ENCODE measurements around the gene BFSP1.

Gene BFSP1

DNA sequence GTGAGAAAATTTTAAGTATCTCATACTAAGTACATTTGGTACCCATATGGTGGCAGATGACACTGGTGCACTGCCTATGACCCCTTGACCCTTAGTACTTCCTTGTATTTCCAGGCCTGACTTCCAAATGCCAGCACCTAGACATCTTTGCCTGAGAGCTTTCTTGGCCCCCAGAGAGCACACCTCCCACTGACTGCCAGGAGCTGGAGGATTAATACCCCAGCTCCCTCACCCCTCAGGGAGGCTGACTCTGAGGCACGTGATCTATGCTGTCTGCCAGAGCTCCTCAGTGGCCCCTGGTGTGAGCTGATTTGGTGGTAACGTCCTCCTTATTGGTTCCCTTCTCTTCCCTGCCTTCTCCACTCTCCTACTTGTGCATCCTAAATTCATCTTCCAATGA lies 38.0 kb downstream of the BFSP1 start:
- DNase-seq: no peak

DNA sequence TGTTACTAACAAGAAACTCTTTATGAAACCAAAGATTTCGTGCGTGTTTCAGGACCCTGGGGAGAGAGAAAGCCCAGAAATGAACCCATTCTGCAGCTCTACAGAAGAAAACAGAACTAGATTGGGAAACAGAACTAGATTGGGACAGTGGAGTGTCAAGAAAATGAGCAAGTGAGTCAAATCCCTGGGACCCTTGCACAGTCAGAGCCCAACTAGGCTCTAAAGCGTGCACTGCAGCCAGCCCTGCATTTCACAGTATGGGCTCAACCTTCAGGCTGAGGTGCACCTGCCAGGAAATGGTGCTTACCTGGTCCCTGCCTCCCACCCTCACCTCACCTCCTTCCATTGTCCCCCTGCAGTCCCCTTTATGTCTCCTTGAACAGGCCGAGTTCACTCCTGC lies 39.7 kb downstream of the BFSP1 start:
- DNase-seq: no peak

DNA sequence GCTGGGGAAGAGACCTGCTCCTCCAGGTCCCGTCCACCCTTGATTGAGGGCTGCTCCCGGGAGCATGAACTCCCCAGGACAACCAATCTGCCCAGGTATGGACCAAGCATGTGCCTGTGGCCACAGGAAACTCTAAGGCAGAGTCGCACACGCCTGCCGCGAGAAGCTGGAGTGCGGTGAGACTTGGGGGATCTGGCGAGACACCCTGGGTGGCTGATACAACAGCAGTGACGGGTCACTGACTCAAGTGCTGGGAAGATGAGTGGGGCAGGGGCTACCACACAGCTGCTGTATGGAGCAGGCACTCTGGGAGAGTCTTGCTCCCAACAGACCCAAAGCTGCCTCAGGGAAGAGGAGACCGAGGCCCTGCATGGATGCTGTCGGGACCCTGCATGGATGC lies 40.1 kb downstream of the BFSP1 start:
- no peak for DNase-seq

DNA sequence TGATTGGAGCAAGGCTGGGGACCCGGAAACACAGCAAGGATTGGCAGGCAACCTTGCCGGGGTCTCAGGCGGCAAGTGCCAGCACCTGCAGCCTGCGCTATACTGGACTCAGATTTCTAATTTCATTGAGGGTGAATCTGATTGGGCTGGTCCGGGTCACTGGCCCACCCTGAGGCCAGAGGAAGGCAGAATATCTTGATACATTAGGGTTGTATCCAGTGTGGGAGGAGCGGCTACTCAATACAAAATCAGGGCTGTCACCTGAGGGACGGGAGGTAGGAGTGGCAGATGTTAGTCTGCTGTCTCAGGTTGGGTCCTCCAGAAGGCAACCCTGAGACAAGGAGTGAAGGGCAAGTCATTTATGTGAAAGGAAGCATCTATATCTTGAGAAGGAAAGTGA lies 40.7 kb downstream of the BFSP1 start:
- DNase-seq: no peak

- no peak for DNase-seq
Measured at GRCh38 chr20:17488916-17489600, 42.1 kb downstream of the BFSP1 start.

GRCh38 chr20:17485017-17485416 lies 46.2 kb downstream of the BFSP1 start:
- no peak for DNase-seq

DNA sequence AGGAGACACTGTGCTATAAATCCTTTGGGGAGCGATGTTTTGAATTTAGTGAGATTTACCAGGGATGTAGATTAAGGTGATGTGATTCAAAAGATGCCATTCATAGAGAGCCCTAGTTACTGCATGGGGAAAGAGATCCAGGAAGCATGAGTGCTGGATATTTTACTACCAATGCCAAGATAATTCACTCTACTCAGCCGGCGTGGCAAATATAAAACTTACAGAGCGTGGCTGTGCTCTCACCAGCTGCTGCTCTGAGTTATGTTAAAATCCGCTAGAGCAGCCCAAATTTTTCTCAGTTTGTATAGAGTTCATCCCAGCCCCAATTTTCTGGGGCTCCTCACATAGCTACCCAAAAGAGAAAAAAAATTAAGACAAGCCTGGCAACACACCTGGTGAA lies 48.6 kb downstream of the BFSP1 start:
- DNase-seq: no peak

GRCh38 chr20:17481661-17482060 lies 49.5 kb downstream of the BFSP1 start:
- no peak for DNase-seq

GRCh38 chr20:17480696-17481095 lies 50.5 kb downstream of the BFSP1 start:
- DNase-seq: no peak

DNA sequence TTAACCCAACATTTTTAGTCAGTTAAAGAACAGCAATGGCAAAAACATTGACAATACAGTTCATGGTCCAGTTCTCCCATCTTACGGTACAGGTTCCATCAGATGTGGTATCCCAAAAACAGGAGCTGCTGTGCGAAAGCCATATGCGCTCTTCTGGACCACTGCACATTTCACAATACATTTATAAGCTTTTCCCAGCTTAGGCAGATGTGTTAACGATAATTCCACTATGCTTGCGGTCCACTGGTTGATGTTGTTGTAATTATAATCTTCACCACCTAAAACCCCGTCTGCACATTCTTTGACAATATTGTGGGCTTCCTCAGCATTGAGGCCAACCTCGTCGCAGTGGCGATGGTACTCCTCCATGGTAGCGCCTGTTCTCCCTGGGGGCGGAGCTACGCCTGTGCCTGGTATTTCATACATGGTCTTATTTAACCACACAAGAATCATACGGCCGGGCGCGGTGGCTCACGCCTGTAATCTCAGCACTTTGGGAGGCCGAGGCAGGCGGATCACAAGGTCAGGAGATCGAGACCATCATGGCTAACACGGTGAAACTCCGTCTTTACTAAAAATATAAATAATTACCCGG lies 52.0 kb downstream of the BFSP1 start:
- DNase-seq: no peak

DNA sequence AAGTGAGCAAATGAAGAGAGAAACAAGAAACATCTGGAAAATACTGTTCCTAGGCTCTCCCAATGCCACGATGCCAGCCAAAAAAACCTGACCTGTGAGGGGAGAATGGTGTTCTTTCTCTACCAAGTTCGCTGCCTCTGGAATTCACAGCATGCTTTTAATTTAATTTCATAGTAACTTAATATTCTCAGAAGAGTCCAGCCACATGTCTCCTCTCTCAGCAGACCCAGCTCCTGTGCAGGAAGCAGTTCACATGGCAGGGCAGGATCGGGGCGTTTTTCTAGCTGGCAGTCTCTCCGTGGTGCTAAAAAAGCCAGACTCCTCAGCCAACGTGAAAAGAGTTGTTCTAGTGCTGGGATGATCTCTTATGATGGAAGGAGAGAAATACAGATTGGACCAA lies 57.5 kb downstream of the BFSP1 start:
- DNase-seq: no peak

DNA sequence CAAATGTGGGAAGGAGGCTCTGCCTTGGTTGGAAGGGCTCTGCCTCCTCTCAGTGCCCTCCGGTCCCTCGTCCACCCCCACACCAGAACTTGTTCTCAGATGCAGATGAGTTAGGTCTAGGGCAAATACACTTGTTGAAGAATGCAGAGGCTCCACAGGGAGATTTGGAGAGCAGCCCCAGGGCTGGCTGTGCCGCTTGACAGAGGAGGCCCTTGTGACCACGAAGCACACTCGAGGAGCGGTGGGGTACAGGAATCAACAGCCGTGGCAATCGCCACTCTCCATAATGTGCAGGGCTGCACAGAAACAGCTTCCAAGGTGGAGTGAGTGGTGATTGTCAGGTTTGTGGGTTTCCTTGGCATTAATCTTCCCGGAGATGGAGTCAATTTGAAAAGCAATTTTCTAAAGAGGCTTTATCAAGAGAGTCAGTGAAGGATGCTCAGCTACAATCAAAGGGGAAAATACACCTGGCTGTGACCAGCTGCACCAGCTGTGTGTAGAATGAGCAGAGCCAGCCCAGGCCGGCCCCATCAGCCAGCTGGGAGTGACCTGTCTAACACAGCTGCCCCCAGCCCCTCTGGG lies 59.5 kb downstream of the BFSP1 start:
- peak; percentile 64 for DNase-seq

DNA sequence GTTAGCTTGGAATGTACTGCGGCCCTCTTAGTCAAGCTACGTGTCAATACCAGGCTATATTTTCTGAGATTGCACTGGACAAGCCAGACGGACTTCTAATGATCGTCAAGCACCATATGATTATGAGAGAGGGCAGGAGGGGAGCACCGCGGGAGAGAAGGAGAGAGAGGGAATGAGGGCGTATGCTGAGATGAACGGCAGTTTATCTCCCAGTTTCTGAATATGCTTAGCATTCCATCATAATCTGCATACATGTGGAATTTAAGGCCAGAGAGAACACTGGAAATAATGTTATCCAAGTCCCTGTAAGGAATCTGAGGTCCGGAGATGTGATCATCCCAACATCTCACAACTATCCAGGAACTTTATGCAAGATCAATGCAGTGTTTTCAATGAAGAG lies 60.2 kb downstream of the BFSP1 start:
- no peak for DNase-seq

GRCh38 chr20:17470521-17470920 lies 60.7 kb downstream of the BFSP1 start:
- DNase-seq: no peak

DNA sequence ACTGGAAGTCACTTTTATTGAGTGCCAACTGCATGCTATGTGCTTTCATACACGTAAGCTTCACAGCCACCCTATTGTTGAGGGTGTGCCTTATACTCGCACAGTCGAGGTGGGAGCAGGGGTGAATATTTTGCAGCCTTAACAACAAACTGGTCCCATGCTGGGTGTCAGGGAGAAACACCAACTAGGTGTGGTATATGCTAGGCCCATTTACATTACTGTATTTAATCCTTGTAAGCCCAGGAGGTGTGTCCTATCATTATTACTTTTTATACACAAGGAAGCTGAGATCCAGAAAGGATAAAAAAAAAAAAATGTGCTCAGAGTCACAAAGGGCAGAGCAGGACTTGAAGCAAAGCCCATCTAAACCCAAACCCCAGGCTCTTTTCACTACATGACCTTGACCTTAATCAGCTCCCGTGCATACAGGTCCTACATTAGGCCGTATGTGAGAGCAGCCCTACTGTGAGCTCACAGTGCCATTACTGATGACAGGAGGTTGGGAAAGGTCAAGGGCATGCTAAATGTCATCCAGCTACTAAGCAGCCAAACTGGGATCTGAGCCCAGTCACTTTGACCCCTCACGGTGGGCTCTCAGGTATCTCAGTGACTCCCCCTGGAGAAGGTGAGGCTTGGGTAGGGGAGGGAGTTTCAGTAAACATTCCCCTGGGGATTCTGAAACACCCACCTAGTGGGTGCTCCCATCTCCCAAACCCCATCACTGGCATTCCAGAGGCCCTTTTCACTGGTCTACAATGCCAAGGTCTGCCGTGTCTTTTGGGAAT lies 61.7 kb downstream of the BFSP1 start:
- no peak for DNase-seq

DNA sequence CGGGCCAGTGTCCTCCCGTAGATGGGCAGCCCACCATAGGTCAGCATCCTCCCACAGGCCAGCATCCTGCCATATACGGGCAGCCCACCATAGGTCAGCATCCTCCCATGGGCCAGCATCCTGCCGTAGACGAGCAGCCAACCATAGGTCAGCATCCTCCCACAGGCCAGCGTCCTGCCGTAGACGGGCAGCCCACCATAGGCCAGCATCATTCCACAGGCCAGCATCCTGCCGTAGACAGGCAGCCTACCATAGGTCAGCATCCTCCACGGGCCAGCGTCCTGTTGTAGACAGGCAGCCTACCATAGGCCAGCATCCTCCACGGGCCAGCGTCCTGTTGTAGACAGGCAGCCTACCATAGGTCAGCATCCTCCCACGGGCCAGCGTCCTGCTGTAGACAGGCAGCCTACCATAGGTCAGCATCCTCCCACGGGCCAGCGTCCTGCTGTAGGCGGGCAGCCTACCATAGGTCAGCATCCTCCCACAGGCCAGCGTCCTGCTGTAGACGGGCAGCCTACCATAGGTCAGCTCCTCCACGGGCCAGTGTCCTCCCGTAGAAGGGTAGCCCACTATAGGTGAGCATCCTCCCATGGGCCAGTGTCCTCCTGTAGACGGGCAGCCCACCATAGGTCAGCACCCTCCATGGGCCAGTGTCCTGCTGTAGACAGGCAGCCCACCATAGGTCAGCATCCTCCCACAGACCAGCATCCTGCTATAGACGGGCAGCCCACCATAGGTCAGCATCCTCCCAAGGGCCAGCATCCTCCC lies 62.9 kb downstream of the BFSP1 start:
- DNase-seq: no peak

DNA sequence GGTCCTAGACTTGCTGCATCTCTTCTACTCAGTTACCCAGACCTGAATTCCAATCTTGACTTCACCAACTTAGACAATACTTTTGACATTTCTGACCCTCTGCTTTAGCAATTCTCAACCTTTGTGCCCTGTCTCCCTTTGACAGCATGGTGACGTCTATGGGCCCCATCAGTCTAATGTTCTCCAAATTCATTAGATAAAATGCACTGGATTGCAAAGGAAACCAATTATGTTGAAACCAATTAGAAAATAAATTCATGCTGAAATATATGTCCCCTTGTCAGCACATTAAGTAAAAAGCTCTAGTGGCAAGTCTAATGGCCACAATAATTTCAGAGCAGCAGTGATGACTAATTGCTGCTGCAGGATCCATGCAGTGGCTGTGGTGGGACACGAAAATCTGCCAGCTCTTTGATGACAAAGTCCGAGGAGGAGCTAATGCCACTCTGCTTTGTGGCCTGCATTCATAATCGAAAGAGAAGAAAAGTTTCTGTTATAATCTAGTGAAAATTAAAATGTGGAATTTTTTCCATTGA lies 64.0 kb downstream of the BFSP1 start:
- DNase-seq: no peak

DNA sequence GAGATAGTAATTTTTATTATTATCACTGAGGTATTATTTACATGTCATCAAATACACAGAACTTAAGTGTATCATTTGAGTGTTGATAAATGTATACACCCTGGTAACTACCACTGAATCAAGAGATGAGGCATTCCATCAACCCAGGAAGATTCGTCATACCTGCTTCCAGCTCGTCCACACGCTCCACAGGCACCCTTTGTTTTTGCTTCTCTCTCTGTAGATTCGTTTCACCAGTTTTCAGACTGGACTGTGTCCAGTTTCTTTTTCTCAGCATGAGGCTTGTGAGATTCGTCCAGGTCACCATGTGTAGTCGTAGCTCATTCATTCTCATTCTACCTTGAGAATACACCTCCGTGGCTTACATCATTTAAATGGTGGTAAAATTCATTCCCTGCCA lies 64.5 kb downstream of the BFSP1 start:
- DNase-seq: no peak

GRCh38 chr20:17465236-17465635 lies 65.9 kb downstream of the BFSP1 start:
- no peak for DNase-seq

GRCh38 chr20:17463711-17464110 lies 67.5 kb downstream of the BFSP1 start:
- no peak for DNase-seq

DNA sequence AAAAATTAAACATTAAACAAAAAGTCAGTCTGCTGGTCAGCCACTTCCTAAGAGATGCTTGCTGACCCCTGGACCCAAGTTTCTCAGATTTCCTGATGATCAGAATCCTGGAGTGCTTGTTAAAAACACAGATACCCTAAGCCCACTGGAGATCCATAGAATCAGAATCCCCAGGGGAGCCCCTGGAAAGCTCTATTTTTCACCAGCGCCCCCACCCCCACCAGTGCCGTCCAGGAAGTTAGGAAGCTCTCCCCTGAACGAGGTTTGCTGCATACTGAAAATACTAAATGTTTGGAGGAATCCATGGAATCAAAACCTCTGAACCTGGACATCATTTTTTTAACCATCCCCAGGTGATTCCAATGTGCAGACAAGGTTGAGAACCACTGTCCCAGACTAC lies 69.2 kb downstream of the BFSP1 start:
- DNase-seq: no peak

DNA sequence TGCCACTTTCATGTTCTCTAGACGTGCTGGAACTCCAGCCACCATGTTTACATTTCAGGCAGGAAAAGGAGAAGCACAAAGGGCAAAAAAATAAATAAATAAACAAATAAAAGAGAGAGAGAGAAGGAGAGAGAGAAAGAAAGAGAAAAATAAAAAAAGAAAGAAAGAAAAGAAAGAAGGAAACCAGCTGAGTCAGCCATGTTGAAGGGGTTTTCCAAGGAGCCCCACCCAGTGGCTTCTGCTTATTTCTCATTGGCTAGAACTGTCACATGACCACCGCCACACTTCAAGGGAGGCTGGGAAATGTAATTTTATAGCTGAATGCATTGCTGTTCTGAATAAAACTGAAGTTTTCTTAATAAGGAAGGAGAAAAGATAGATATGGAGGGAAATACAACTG lies 71.1 kb downstream of the BFSP1 start:
- no peak for DNase-seq
